Panc1 (cell line): ENCODE measurements around the gene RPL35A. TPM values are rescaled to one million over a fixed set of nuclear protein-coding genes. Genes with fewer than 3 reads are reported as not detected.
"Not testable (repeated sequence)": the region's sequence is repeated elsewhere in the genome, so short reads cannot be mapped to it uniquely, and the experiment has no call there.

ENCODE experiments used
- ATAC-seq: fragments of 200-7000 bp; cut with Tn5 transposase; 2 replicates; pipeline ENCODE4 v1.9.1; 2020; ENCODE audit warnings: mild to moderate bottlenecking, moderate library complexity
- BruUV-seq: library from RNA; stranded (reverse); fragments of 400-500 nt; replicated peaks from 2 replicates; lab custom pipeline; 2021; lab: Mats Ljungman, UMichigan
- CTCF ChIA-PET: fragments of 300-600 bp; sonication (Branson Sonifier 250); formaldehyde crosslinking; loops from one replicate; lab custom pipeline; 2022; ENCODE audit warnings: antibody characterized with exemption; lab: Charles Lee
- POLR2A ChIA-PET: fragments of 300-600 bp; sonication (Branson Sonifier 250); formaldehyde crosslinking; loops from one replicate; lab custom pipeline; 2022; ENCODE audit warnings: antibody characterized with exemption; lab: Charles Lee
- DNase-seq: peaks from one replicate; pipeline ENCODE4 v3.0.0-alpha.2; 2010; ENCODE audit warnings: low read depth, low spot score
- H3K27ac ChIP-seq: 2 replicates; pipeline ENCODE4 v1.5.1; 2011; ENCODE audit warnings: mild to moderate bottlenecking, low read length, inconsistent platforms
- H3K27me3 ChIP-seq: fragments of 200-500 bp; sonication (Bioruptor generic); 2 replicates; pipeline ENCODE4 v1.6.0; 2014; ENCODE audit warnings: low read length, inconsistent platforms; ENCODE audit not compliant: control insufficient read depth, insufficient read depth
- H3K36me3 ChIP-seq: fragments of 200-500 bp; sonication (Bioruptor generic); 2 replicates; pipeline ENCODE4 v1.5.1; 2014; ENCODE audit warnings: inconsistent platforms, mild to moderate bottlenecking, low read length, moderate library complexity; ENCODE audit not compliant: control insufficient read depth, insufficient read depth
- H3K4me1 ChIP-seq: 2 replicates; pipeline ENCODE4 v1.5.1; 2011; ENCODE audit warnings: inconsistent platforms, mild to moderate bottlenecking, low read length, moderate library complexity; ENCODE audit not compliant: control insufficient read depth, insufficient read depth
- H3K4me3 ChIP-seq, 2 experiments: 2 replicates each; pipeline ENCODE4 v1.5.1; 2011 to 2012; ENCODE audit warnings: low read depth in 2 of 2, low read length in 2 of 2, mild to moderate bottlenecking in 2 of 2, inconsistent platforms in 1 of 2, moderate library complexity in 1 of 2
- H3K9me3 ChIP-seq: fragments of 200-500 bp; sonication (Bioruptor generic); 2 replicates; pipeline ENCODE4 v1.5.1; 2014; ENCODE audit warnings: low read depth, mild to moderate bottlenecking, inconsistent platforms, low read length, moderate library complexity; ENCODE audit not compliant: control insufficient read depth, insufficient read depth
- CTCF ChIP-seq: fragments of 450-650 bp; IDR thresholded peaks from 2 replicates; pipeline ENCODE4 v1.5.1; 2017; ENCODE audit warnings: mild to moderate bottlenecking
- POLR2AphosphoS5 ChIP-seq: IDR thresholded peaks from 2 replicates; pipeline ENCODE4 v1.6.1; 2012; ENCODE audit warnings: mild to moderate bottlenecking, low read depth, low read length, moderate library complexity
- SIN3A ChIP-seq: IDR thresholded peaks from 2 replicates; pipeline ENCODE4 v1.6.1; 2012; ENCODE audit warnings: low read depth, mild to moderate bottlenecking, low read length, moderate library complexity, borderline replicate concordance; ENCODE audit not compliant: insufficient read depth
- TCF7L2 ChIP-seq: IDR thresholded peaks from 2 replicates; pipeline ENCODE4 v1.6.1; 2011; ENCODE audit warnings: mild to moderate bottlenecking, low read depth, low read length, inconsistent platforms
- in situ Hi-C: cut with HindIII; loops from 2 replicates; pipeline ENCODE4 v1.10.0; 2016; ENCODE audit warnings: low sequenced_read_pairs, low pct_unique_long_range_greater_than_20kb
- intact Hi-C: fragments of 100-400 bp; cut with micrococcal nuclease; formaldehyde crosslinking; loops from one replicate; pipeline ENCODE4 v1.10.0; 2022; ENCODE audit not compliant: unreplicated experiment
- total RNA-seq: library from RNA; stranded (reverse); gene quantifications from one replicate; pipeline ENCODE4 v1.2.1, GENCODE V29; 2021; ENCODE audit not compliant: unreplicated experiment
- TF ChIP-seq, protein P1 (sequence below), 2 experiments: IDR thresholded peaks; 2 replicates each; pipeline ENCODE4 v1.6.1; 2011 to 2012; ENCODE audit warnings: low read depth in 2 of 2, control low read depth in 1 of 2, low read length in 1 of 2, mild to moderate bottlenecking in 1 of 2, moderate library complexity in 1 of 2; ENCODE audit not compliant: insufficient read depth in 1 of 2

The RPL35A gene
- total RNA-seq, 1 experiment from 2014 or later, result 1,025 TPM

DNA sequence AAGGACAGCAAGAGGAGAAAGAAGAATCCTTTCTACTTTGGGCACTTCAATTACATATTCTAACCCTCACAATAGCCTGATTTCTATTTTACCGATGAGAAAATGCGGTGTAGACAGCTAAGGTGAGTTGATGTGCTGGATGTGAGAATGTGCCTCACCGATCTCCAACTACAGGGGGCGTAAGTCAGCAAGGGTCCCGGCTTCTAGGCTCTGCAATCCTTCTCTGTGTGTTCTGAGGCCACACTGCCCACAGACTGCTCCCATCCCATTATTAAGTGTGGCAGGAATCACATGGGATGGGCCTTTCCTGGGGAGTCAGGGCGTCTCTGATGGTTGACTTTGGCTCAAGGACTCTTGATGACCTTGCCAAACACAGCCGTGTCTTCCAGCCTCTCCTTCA, 23.6 kb upstream of the RPL35A start:
- no peaks in the 10 kb centered on the region for H3K4me1 ChIP-seq
- no peak overlapping the region for H3K27ac ChIP-seq
- H3K9me3 ChIP-seq, result no peaks in the 10 kb centered on the region
- ATAC-seq (peak; percentile 62), DNase-seq (no peak)
- H3K4me3 ChIP-seq, result no peak overlapping the region
- TF ChIP-seq, protein P1, sequence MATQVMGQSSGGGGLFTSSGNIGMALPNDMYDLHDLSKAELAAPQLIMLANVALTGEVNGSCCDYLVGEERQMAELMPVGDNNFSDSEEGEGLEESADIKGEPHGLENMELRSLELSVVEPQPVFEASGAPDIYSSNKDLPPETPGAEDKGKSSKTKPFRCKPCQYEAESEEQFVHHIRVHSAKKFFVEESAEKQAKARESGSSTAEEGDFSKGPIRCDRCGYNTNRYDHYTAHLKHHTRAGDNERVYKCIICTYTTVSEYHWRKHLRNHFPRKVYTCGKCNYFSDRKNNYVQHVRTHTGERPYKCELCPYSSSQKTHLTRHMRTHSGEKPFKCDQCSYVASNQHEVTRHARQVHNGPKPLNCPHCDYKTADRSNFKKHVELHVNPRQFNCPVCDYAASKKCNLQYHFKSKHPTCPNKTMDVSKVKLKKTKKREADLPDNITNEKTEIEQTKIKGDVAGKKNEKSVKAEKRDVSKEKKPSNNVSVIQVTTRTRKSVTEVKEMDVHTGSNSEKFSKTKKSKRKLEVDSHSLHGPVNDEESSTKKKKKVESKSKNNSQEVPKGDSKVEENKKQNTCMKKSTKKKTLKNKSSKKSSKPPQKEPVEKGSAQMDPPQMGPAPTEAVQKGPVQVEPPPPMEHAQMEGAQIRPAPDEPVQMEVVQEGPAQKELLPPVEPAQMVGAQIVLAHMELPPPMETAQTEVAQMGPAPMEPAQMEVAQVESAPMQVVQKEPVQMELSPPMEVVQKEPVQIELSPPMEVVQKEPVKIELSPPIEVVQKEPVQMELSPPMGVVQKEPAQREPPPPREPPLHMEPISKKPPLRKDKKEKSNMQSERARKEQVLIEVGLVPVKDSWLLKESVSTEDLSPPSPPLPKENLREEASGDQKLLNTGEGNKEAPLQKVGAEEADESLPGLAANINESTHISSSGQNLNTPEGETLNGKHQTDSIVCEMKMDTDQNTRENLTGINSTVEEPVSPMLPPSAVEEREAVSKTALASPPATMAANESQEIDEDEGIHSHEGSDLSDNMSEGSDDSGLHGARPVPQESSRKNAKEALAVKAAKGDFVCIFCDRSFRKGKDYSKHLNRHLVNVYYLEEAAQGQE (IDR thresholded peaks at IDR 0.05; ENCODE audit: insufficient read depth in 1 of 2, low read depth in 2 of 2, low read length in 1 of 2), result no peak
- TF ChIP-seq SIN3A (no peak), TCF7L2 (no peak), POLR2AphosphoS5 (no peak), CTCF (no peak)
- intact Hi-C loops (no loop called here), in situ Hi-C loops (no loop called here)
- no peaks in the 10 kb centered on the region for H3K27me3 ChIP-seq
- POLR2A ChIA-PET, result no interaction called here
- no peaks in the 10 kb centered on the region for H3K36me3 ChIP-seq
- CTCF ChIA-PET, result no interaction called here
- no TSS peak for BruUV-seq

GRCh38 chr3:197927578-197927977, 22.4 kb upstream of the RPL35A start:
- BruUV-seq, CTCF ChIA-PET, intact Hi-C loops, H3K36me3 ChIP-seq, ATAC-seq, H3K27me3 ChIP-seq, POLR2A ChIA-PET, H3K4me3 ChIP-seq, H3K4me1 ChIP-seq, DNase-seq, H3K9me3 ChIP-seq, in situ Hi-C loops, H3K27ac ChIP-seq: not testable (repeated sequence)

GRCh38 chr3:197936819-197937384, 13.1 kb upstream of the RPL35A start:
- POLR2A ChIA-PET, result no interaction called here
- no peak overlapping the region for H3K4me3 ChIP-seq
- no peaks in the 10 kb centered on the region for H3K9me3 ChIP-seq
- no peaks in the 10 kb centered on the region for H3K27me3 ChIP-seq
- H3K27ac ChIP-seq, result no peak overlapping the region
- TF ChIP-seq POLR2AphosphoS5, result no peak
- TF ChIP-seq, protein P1 (IDR thresholded peaks at IDR 0.05; ENCODE audit: insufficient read depth in 1 of 2, low read depth in 2 of 2, low read length in 1 of 2), result no peak
- TF ChIP-seq SIN3A, result no peak
- TF ChIP-seq CTCF, result no peak
- no peak for TF ChIP-seq TCF7L2
- in situ Hi-C loops, result no loop called here
- DNase-seq (no peak), ATAC-seq (no peak)
- no TSS peak for BruUV-seq
- CTCF ChIA-PET, result interaction anchor here (0.6 kb wide), 1 partner anchor 19 kb away, joined by 3 read pairs; no protein-coding TSS in a partner anchor
- intact Hi-C loops, result no loop called here
- H3K36me3 ChIP-seq, result no peaks in the 10 kb centered on the region
- no peaks in the 10 kb centered on the region for H3K4me1 ChIP-seq
